IPS-20b (cell line): ENCODE data around the gene BTG4.
A peak's percentile ranks its signal among the peaks of the same experiment; 100 is the strongest.

Experiments
- H3K27ac ChIP-seq: one replicate; pipeline ENCODE4 v1.5.1; 2013; ENCODE audit warnings: low read length
- H3K27me3 ChIP-seq: 2 replicates; pipeline ENCODE4 v1.6.1; 2013; ENCODE audit warnings: mild to moderate bottlenecking, low read length, inconsistent platforms; ENCODE audit not compliant: insufficient read depth
- H3K36me3 ChIP-seq: 2 replicates; pipeline ENCODE4 v1.6.1; 2013; ENCODE audit warnings: low read depth, mild to moderate bottlenecking, inconsistent platforms, low read length, moderate library complexity; ENCODE audit not compliant: insufficient read depth
- H3K4me1 ChIP-seq: 2 replicates; pipeline ENCODE4 v1.6.1; 2013; ENCODE audit warnings: mild to moderate bottlenecking, control low read depth, inconsistent platforms, low read length, moderate library complexity; ENCODE audit not compliant: insufficient read depth
- H3K4me3 ChIP-seq: 2 replicates; pipeline ENCODE4 v1.5.1; 2013; ENCODE audit warnings: mild to moderate bottlenecking, low read length, inconsistent platforms
- H3K9ac ChIP-seq: 2 replicates; pipeline ENCODE4 v1.6.1; 2013; ENCODE audit warnings: low read depth, mild to moderate bottlenecking, inconsistent platforms, low read length, moderate library complexity
- H3K9me3 ChIP-seq: 2 replicates; pipeline ENCODE4 v1.6.1; 2013; ENCODE audit warnings: mild to moderate bottlenecking, low read depth, low read length, inconsistent platforms; ENCODE audit not compliant: insufficient read depth

The BTG4 gene

DNA sequence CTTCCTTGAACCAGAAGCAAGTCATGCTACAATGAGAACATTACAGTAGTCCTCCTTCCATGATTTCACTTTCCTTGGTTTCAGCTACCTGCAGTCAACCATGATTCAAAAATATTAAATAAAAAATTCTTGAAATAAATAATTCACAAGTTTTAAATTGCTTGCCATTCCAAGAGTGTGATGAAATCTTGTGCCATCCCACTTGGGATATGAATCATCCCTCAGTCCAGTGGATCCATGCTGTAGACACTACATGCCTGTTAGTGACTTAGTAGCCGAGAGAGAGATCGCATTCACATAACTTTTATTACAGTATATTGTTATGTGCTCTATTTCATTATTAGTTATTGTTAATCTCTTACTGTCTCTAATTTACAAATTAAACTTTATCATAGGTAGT lies 8.4 kb upstream of the BTG4 start:
- Histone ChIP-seq H3K9ac (no peak overlapping the region), H3K27ac (no peak overlapping the region)

GRCh38 chr11:111518668-111519067 lies 6.5 kb upstream of the BTG4 start:
- Histone ChIP-seq H3K9ac (no peak overlapping the region), H3K4me1 (0 out of 2 replicates have a peak, but pooled peaks cover 3% of the 10 kb centered on the region), H3K36me3 (no peaks in the 10 kb centered on the region), H3K4me3 (no peak overlapping the region), H3K27ac (no peak overlapping the region), H3K9me3 (no peaks in the 10 kb centered on the region), H3K27me3 (peaks cover 26% of the 10 kb centered on the region)

More for the DNA sequence above, 8.4 kb upstream of the BTG4 start:
- Histone ChIP-seq H3K9me3 (no peaks in the 10 kb centered on the region), H3K36me3 (no peaks in the 10 kb centered on the region), H3K4me3 (no peak overlapping the region), H3K4me1 (no peaks in the 10 kb centered on the region), H3K27me3 (peaks cover 8% of the 10 kb centered on the region)

DNA sequence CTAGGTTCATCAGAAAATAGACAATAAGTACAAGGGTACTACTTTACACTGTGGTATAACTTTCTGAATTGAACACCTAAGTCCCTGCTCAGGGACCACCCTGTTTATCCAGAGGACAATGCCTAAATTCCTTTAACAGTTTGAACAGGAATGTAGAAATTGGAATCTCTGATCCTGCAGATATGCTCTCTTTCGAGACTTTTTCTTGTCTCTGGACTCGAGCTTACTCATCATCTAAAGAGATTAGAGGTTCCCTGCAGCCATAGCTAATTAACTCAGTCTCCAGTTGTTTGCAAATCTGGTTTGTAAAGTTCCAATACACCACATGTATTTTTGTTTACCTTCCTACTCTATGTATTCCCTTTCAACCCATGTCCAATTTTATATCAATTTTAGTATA lies 3.4 kb upstream of the BTG4 start:
- Histone ChIP-seq H3K9me3 (no peaks in the 10 kb centered on the region), H3K4me1 (0 out of 2 replicates have a peak, but pooled peaks cover 5% of the 10 kb centered on the region), H3K27me3 (peaks cover 50% of the 10 kb centered on the region), H3K36me3 (no peaks in the 10 kb centered on the region), H3K4me3 (no peak overlapping the region), H3K27ac (no peak overlapping the region), H3K9ac (no peak overlapping the region)

- H3K27me3 ChIP-seq = peaks cover 50% of the 10 kb centered on the region
- no peak within 1 kb of the TSS for H3K27ac ChIP-seq
- H3K4me1 ChIP-seq = 0 out of 2 replicates have a peak, but pooled peaks cover 5% of the 10 kb centered on the region
- no peak within 1 kb of the TSS for H3K9ac ChIP-seq
- H3K4me3 ChIP-seq = peak within 1 kb of the TSS; percentile 75
- no peaks in the 10 kb centered on the region for H3K36me3 ChIP-seq
- H3K9me3 ChIP-seq = no peaks in the 10 kb centered on the region
Observed at GRCh38 chr11:111514216-111515031, 2.2 kb upstream of the BTG4 start, which contains the start of gene HOATZ. TSS of gene HOATZ (plus strand) at chr11:111514778. CDS start at chr11:111514785, 7 bp downstream.

DNA sequence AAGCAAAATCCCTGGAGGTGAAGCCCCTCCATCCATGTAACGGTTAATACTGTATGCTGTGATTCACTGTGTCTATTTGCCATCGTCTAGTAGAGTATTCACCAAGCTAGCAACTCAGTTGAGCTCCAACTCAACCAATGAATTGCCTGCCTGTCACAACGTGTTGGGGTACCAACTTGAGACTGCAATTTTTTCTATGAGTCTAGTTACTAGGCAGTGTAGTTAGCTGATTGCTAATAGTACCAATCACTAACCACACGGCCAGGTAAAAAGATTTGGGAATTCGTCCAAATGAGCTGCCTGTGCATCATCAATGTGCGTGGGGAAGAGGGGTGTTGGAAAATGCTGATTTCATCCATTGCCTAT lies 1.0 kb upstream of the BTG4 start:
- Histone ChIP-seq H3K36me3 (no peaks in the 10 kb centered on the region), H3K27me3 (peaks cover 50% of the 10 kb centered on the region), H3K9me3 (no peaks in the 10 kb centered on the region), H3K27ac (no peak overlapping the region), H3K4me3 (peak overlapping the region; percentile 61), H3K4me1 (0 out of 2 replicates have a peak, but pooled peaks cover 5% of the 10 kb centered on the region), H3K9ac (no peak overlapping the region)

GRCh38 chr11:111510311-111510710 lies 1.9 kb downstream of the BTG4 start:
- Histone ChIP-seq H3K36me3 (no peaks in the 10 kb centered on the region), H3K9me3 (no peaks in the 10 kb centered on the region), H3K4me3 (no peak overlapping the region), H3K9ac (no peak overlapping the region), H3K4me1 (0 out of 2 replicates have a peak, but pooled peaks cover 5% of the 10 kb centered on the region), H3K27ac (no peak overlapping the region), H3K27me3 (peaks cover 39% of the 10 kb centered on the region)

DNA sequence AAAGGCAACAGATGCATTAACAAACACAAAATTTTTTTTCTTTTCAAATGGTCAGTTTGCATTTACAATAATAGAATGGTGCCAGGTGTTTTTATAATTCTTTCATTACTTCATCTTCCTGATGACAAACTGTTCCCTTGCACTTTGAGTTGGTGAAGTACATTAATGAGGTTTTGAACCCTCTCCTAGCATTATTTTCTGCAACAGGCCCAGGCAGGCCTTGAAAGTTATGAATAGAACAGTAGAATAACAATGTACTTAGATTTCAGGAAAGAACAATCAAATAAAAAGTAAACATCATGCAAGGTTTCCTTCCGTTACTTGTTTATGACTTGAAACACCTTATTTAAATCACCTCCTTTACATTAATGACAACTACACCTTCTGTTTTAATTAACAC lies 9.6 kb downstream of the BTG4 start:
- H3K36me3 ChIP-seq = no peaks in the 10 kb centered on the region
- no peaks in the 10 kb centered on the region for H3K9me3 ChIP-seq
- no peak overlapping the region for H3K4me3 ChIP-seq
- H3K4me1 ChIP-seq = no peaks in the 10 kb centered on the region
- no peaks in the 10 kb centered on the region for H3K27me3 ChIP-seq
- no peak overlapping the region for H3K9ac ChIP-seq
- no peak overlapping the region for H3K27ac ChIP-seq

GRCh38 chr11:111500481-111500880 lies 11.7 kb downstream of the BTG4 start:
- Histone ChIP-seq H3K27me3 (no peaks in the 10 kb centered on the region), H3K27ac (no peak overlapping the region), H3K4me1 (no peaks in the 10 kb centered on the region), H3K9me3 (no peaks in the 10 kb centered on the region), H3K9ac (no peak overlapping the region), H3K4me3 (no peak overlapping the region), H3K36me3 (no peaks in the 10 kb centered on the region)

DNA sequence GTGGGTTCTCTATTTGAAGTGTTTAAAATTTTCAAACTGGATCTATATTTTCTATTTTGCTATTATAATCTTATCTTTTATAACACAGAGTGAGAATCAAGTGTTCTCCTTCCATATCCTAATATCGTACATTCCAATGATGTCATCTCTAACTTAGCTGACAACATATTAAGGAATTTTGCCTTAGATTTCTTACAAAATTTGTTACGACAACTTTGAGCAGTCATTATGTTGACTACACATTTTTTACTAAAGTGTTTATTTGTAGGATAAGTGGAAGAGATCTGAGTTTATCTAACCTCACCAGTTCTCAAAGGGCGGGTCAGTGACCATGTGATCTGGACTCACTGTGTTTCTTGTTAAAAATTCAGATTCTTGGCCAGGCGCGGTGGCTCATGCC lies 12.7 kb downstream of the BTG4 start:
- Histone ChIP-seq H3K9me3 (no peaks in the 10 kb centered on the region), H3K4me1 (no peaks in the 10 kb centered on the region), H3K27ac (no peak overlapping the region), H3K27me3 (no peaks in the 10 kb centered on the region; the same call in 1 of the 2 replicates), H3K36me3 (no peaks in the 10 kb centered on the region), H3K4me3 (no peak overlapping the region), H3K9ac (no peak overlapping the region)

- Histone ChIP-seq H3K9me3 (no peaks in the 10 kb centered on the region), H3K4me1 (0 out of 2 replicates have a peak, but pooled peaks cover 5% of the 10 kb centered on the region), H3K36me3 (no peaks in the 10 kb centered on the region), H3K27me3 (peaks cover 7% of the 10 kb centered on the region), H3K4me3 (no peak overlapping the region), H3K9ac (no peak overlapping the region), H3K27ac (no peak overlapping the region)
Observed at GRCh38 chr11:111494040-111494439, 18.1 kb downstream of the BTG4 start.

DNA sequence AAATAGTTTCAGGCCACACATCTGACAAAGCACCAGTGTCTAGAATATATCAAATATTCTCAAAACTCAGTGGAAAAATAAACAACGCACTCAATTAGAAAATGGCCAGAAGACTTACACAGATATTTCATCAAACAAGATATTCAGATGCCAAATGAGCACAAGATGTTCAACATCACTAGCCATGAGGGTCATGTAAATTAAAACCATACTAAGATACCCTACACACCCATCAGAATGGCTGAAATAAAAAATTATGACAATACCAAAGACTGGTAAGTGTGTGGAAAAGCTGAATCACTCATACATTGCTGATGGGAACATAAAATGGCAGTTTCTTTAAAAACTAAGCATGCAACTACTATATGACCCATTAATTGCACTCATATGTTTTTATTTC lies 21.7 kb downstream of the BTG4 start:
- H3K27me3 ChIP-seq = peaks cover 7% of the 10 kb centered on the region
- H3K9me3 ChIP-seq = peaks cover 4% of the 10 kb centered on the region; the same call in 1 of the 2 replicates
- no peak overlapping the region for H3K27ac ChIP-seq
- 0 out of 2 replicates have a peak, but pooled peaks cover 5% of the 10 kb centered on the region for H3K4me1 ChIP-seq
- H3K36me3 ChIP-seq = no peaks in the 10 kb centered on the region
- H3K9ac ChIP-seq = no peak overlapping the region
- no peak overlapping the region for H3K4me3 ChIP-seq

- H3K27ac ChIP-seq = no peak overlapping the region
- H3K4me3 ChIP-seq = no peak overlapping the region
- no peaks in the 10 kb centered on the region for H3K36me3 ChIP-seq
- H3K9ac ChIP-seq = no peak overlapping the region
- H3K9me3 ChIP-seq = peaks cover 4% of the 10 kb centered on the region; the same call in 1 of the 2 replicates
- H3K27me3 ChIP-seq = no peaks in the 10 kb centered on the region
- H3K4me1 ChIP-seq = no peaks in the 10 kb centered on the region
Observed at GRCh38 chr11:111483431-111483830, 28.8 kb downstream of the BTG4 start.
